Smooth muscle cell of the umbilical artery (primary cell): Measurements from ENCODE around the gene TBC1D14. TPM values are rescaled to one million over a fixed set of nuclear protein-coding genes. Genes with fewer than 3 reads are reported as not detected.

Experiments
- total RNA-seq: library from RNA; depleted of rRNA; stranded (reverse); fragments of >200 nt; gene quantifications from 2 replicates; pipeline ENCODE4 v1.2.3, GENCODE V29; 2014

TBC1D14 gene
- 42.5 and 49.5 TPM in 2 replicates for total RNA-seq

GRCh38 chr4:6909113-6909969, at the start of gene TBC1D14:
TSS of gene TBC1D14 (plus strand) at chr4:6909826. CDS start at chr4:6923390, 13,564 bp downstream.

GRCh38 chr4:7043284-7044136, 133.9 kb downstream of the TBC1D14 start, which contains the start of gene TADA2B:
TSS of gene TADA2B (plus strand) at chr4:7043372. CDS start at chr4:7043580, 208 bp downstream.

DNA sequence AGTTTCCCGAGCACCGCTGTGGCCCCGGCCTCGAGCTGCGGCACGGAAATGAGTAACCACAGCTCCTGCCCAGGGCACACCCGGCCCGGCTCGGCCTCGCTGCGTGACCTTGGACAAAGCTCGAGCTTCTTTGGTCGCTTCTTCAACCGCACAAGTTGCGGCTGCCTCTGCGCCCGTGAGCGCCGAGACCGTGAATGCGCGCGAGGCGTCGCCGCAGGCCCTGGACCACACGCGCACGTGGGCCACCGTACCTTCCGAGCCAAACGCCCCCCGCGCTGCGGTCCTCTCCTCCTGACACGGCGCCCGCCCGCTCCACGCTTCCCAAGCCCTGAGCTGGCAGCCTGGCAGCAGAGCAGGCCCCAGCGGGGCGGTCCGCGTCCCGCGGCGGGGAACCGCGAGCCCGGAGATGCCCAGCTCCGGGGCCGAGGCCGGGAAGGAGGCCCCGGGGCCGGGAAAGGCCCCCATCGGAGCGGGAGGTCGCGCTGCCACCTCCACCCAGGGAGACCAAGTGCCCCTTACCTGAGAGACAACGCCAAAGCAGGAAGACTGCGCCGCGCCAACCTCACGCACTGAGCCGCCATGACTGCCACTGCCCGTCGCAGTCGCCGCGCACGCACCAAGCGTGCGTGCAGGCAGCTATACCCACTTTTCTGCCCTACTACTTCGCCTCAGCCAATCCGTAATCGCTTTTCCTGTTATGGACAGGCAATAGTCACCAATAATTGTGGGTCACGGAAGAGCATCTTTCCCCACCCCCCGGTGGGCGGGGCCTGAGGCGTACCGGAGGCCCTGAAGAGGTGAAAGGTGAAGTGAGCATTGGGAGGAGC, 158.0 kb downstream of the TBC1D14 start, which contains the start of gene GRPEL1:
Gene GRPEL1 (minus strand): TSS at position 613 of the 827 bp plus-strand sequence. CDS start 32 bp downstream, at position 581.

Other genes starting within 250 kb of the TBC1D14 start
- not detected in 2 replicates for gene S100P, start 215.9 kb upstream of the TBC1D14 start, total RNA-seq
- gene MRFAP1L1, start 200.0 kb upstream of the TBC1D14 start, total RNA-seq = 48.9 and 50.2 TPM in 2 replicates
- gene BLOC1S4, start 193.7 kb upstream of the TBC1D14 start, total RNA-seq = 19.6 and 21.3 TPM in 2 replicates
- 22.6 and 24.8 TPM in 2 replicates for gene KIAA0232, start 127.1 kb upstream of the TBC1D14 start, total RNA-seq
- gene TADA2B, start 133.5 kb downstream of the TBC1D14 start, total RNA-seq = 11.0 and 12.5 TPM in 2 replicates
- gene GRPEL1, start 158.2 kb downstream of the TBC1D14 start, total RNA-seq = 28.8 and 44.9 TPM in 2 replicates